Immature natural killer cell (primary cell): ENCODE data around the gene ACTL6B. TPM values are rescaled to one million over a fixed set of nuclear protein-coding genes. Genes with fewer than 3 reads are reported as not detected.

Experiments used
- DNase-seq, 3 donors: peaks; one replicate each; pipeline ENCODE4 v3.0.0; 2022; ENCODE audit warnings: mixed read lengths in 1 of 3
- H3K27ac Mint-ChIP-seq, 6 donors: one replicate each; pipeline ENCODE4 v1.8.0; 2020; ENCODE audit warnings: mixed read lengths in 6 of 6, mild to moderate bottlenecking in 5 of 6, inconsistent platforms in 4 of 6, moderate library complexity in 3 of 6
- H3K27me3 Mint-ChIP-seq, 3 donors: one replicate each; pipeline ENCODE4 v1.8.0; 2020 to 2021; ENCODE audit warnings: low read depth in 3 of 3, mild to moderate bottlenecking in 3 of 3, mixed read lengths in 3 of 3, moderate library complexity in 3 of 3, inconsistent platforms in 1 of 3
- H3K36me3 Mint-ChIP-seq, 3 donors: one replicate each; pipeline ENCODE4 v1.8.0; 2020; ENCODE audit warnings: mixed read lengths in 3 of 3, inconsistent platforms in 2 of 3, mild to moderate bottlenecking in 2 of 3
- H3K4me1 Mint-ChIP-seq, 2 donors: one replicate each; pipeline ENCODE4 v1.8.0; 2020; ENCODE audit warnings: inconsistent platforms in 2 of 2, mild to moderate bottlenecking in 2 of 2, mixed read lengths in 2 of 2, moderate library complexity in 1 of 2
- H3K4me3 Mint-ChIP-seq, 5 donors: one replicate each; pipeline ENCODE4 v1.8.0; 2020; ENCODE audit warnings: mild to moderate bottlenecking in 5 of 5, mixed read lengths in 5 of 5, inconsistent platforms in 3 of 5, moderate library complexity in 3 of 5
- H3K9me3 Mint-ChIP-seq, 6 donors: one replicate each; pipeline ENCODE4 v1.8.0; 2020; ENCODE audit warnings: mild to moderate bottlenecking in 6 of 6, mixed read lengths in 6 of 6, inconsistent platforms in 4 of 6, moderate library complexity in 3 of 6
- polyA plus RNA-seq, 3 donors: library from polyadenylated mRNA; unstranded; fragments of 300-500 nt; fragmentation: Illumina TruSeq; gene quantifications; one replicate each; pipeline ENCODE4 v1.2.3, GENCODE V29; 2021

ACTL6B gene
- polyA plus RNA-seq, 3 donors from 2014 or later = not detected

GRCh38 chr7:100641860-100642533, 14.3 kb downstream of the ACTL6B start:
- no peak overlapping the region for H3K4me3 Mint-ChIP-seq

GRCh38 chr7:100641463-100641859, 14.8 kb downstream of the ACTL6B start, which contains the start of gene TFR2:
TSS of gene TFR2 (minus strand) at chr7:100641552. CDS start at chr7:100641509, 43 bp downstream.
- no peak for DNase-seq
- Mint-ChIP-seq H3K36me3 (no peaks in the 10 kb centered on the region), H3K27ac (no peak within 1 kb of the TSS), H3K4me1 (no peaks in the 10 kb centered on the region), H3K9me3 (no peaks in the 10 kb centered on the region), H3K27me3 (peaks cover 0 to 5% (median 0%) of the 10 kb centered on the region in 3 donors), H3K4me3 (no peak within 1 kb of the TSS)

More at GRCh38 chr7:100641860-100642533, 14.3 kb downstream of the ACTL6B start:
- H3K27ac Mint-ChIP-seq = no peak overlapping the region
- no peaks in the 10 kb centered on the region for H3K36me3 Mint-ChIP-seq
- peaks cover 0 to 5% (median 0%) of the 10 kb centered on the region in 3 donors for H3K27me3 Mint-ChIP-seq
- no peaks in the 10 kb centered on the region for H3K4me1 Mint-ChIP-seq
- no peak for DNase-seq
- H3K9me3 Mint-ChIP-seq = no peaks in the 10 kb centered on the region

- Mint-ChIP-seq H3K4me1 (no peaks in the 10 kb centered on the region), H3K9me3 (no peaks in the 10 kb centered on the region)
These were observed 15.5 kb downstream of the ACTL6B start for GRCh38 chr7:100640517-100641440.

GRCh38 chr7:100639995-100640516, 16.2 kb downstream of the ACTL6B start:
- H3K36me3 Mint-ChIP-seq = no peaks in the 10 kb centered on the region

More at GRCh38 chr7:100640517-100641440, 15.5 kb downstream of the ACTL6B start:
- Mint-ChIP-seq H3K27me3 (peaks cover 0 to 4% (median 0%) of the 10 kb centered on the region in 3 donors), H3K4me3 (no peak overlapping the region), H3K27ac (no peak overlapping the region), H3K36me3 (no peaks in the 10 kb centered on the region)
- DNase-seq = no peak

GRCh38 chr7:100632951-100633717, 23.1 kb downstream of the ACTL6B start:
- H3K9me3 Mint-ChIP-seq = no peaks in the 10 kb centered on the region
- peaks cover 2 to 11% (median 7%) of the 10 kb centered on the region in 3 donors for H3K27me3 Mint-ChIP-seq
- peak overlapping the region in 5 of 6 donors; percentile 71 to 88 (median 85) for H3K27ac Mint-ChIP-seq

More at GRCh38 chr7:100639995-100640516, 16.2 kb downstream of the ACTL6B start:
- DNase-seq = no peak
- H3K27ac Mint-ChIP-seq = no peak overlapping the region
- H3K4me3 Mint-ChIP-seq = no peak overlapping the region
- no peaks in the 10 kb centered on the region for H3K9me3 Mint-ChIP-seq
- no peaks in the 10 kb centered on the region for H3K4me1 Mint-ChIP-seq
- peaks cover 0 to 2% (median 0%) of the 10 kb centered on the region in 3 donors for H3K27me3 Mint-ChIP-seq

GRCh38 chr7:100630066-100630465, 26.2 kb downstream of the ACTL6B start:
- Mint-ChIP-seq H3K4me1 (peaks cover 23 to 29% of the 10 kb centered on the region in 2 donors), H3K27ac (peak overlapping the region in 5 of 6 donors; percentile 8 to 70 (median 60)), H3K9me3 (no peaks in the 10 kb centered on the region), H3K36me3 (no peaks in the 10 kb centered on the region), H3K4me3 (peak overlapping the region in 1 of 5 donors; percentile 33), H3K27me3 (peaks cover 2 to 12% (median 7%) of the 10 kb centered on the region in 3 donors)
- DNase-seq = no peak

More at GRCh38 chr7:100632951-100633717, 23.1 kb downstream of the ACTL6B start:
- Mint-ChIP-seq H3K4me1 (peaks cover 11 to 15% of the 10 kb centered on the region in 2 donors), H3K4me3 (peak overlapping the region; percentile 76 to 88 (median 86)), H3K36me3 (no peaks in the 10 kb centered on the region)
- peak; percentile 43 to 63 (median 56) for DNase-seq

- DNase-seq = no peak
- Mint-ChIP-seq H3K4me1 (peaks cover 22 to 26% of the 10 kb centered on the region in 2 donors), H3K27ac (peak overlapping the region in 4 of 6 donors; percentile 32 to 82 (median 66)), H3K4me3 (no peak overlapping the region), H3K27me3 (peaks cover 2 to 8% (median 7%) of the 10 kb centered on the region in 3 donors), H3K9me3 (no peaks in the 10 kb centered on the region), H3K36me3 (no peaks in the 10 kb centered on the region)
These were observed 27.0 kb downstream of the ACTL6B start for GRCh38 chr7:100629117-100629716.

- peaks cover 0 to 3% (median 0%) of the 10 kb centered on the region in 3 donors for H3K36me3 Mint-ChIP-seq
- H3K27ac Mint-ChIP-seq = peak overlapping the region in 5 of 6 donors; percentile 17 to 66 (median 40)
- no peak for DNase-seq
- H3K9me3 Mint-ChIP-seq = no peaks in the 10 kb centered on the region
- H3K27me3 Mint-ChIP-seq = peaks cover 0 to 5% (median 1%) of the 10 kb centered on the region in 3 donors
- H3K4me1 Mint-ChIP-seq = peaks cover 16 to 17% of the 10 kb centered on the region in 2 donors
- H3K4me3 Mint-ChIP-seq = peak overlapping the region in 2 of 5 donors; percentile 18 to 54
These were observed 29.1 kb downstream of the ACTL6B start for GRCh38 chr7:100627238-100627549.

GRCh38 chr7:100626530-100627237, 29.6 kb downstream of the ACTL6B start:
- peak; percentile 76 to 84 (median 83) for DNase-seq
- Mint-ChIP-seq H3K27ac (peak overlapping the region; percentile 55 to 87 (median 72)), H3K4me1 (peaks cover 16% of the 10 kb centered on the region in 2 donors), H3K36me3 (peaks cover 0 to 5% (median 2%) of the 10 kb centered on the region in 3 donors), H3K4me3 (peak overlapping the region; percentile 55 to 86 (median 74)), H3K27me3 (peaks cover 0 to 7% (median 0%) of the 10 kb centered on the region in 3 donors), H3K9me3 (no peaks in the 10 kb centered on the region)

- Mint-ChIP-seq H3K9me3 (no peaks in the 10 kb centered on the region), H3K27me3 (peaks cover 0 to 7% (median 0%) of the 10 kb centered on the region in 3 donors), H3K4me1 (peaks cover 16% of the 10 kb centered on the region in 2 donors), H3K4me3 (peak overlapping the region; percentile 55 to 86 (median 74)), H3K36me3 (peaks cover 0 to 8% (median 3%) of the 10 kb centered on the region in 3 donors), H3K27ac (peak overlapping the region in 5 of 6 donors; percentile 11 to 78 (median 61))
- no peak for DNase-seq
These were observed 30.2 kb downstream of the ACTL6B start for GRCh38 chr7:100626055-100626454.

GRCh38 chr7:100623951-100624824, 32.1 kb downstream of the ACTL6B start:
- H3K4me1 Mint-ChIP-seq = peaks cover 12 to 16% of the 10 kb centered on the region in 2 donors
- H3K9me3 Mint-ChIP-seq = no peaks in the 10 kb centered on the region
- peak overlapping the region in 1 of 6 donors; percentile 59 for H3K27ac Mint-ChIP-seq
- H3K36me3 Mint-ChIP-seq = peaks cover 3 to 8% (median 4%) of the 10 kb centered on the region in 3 donors
- H3K27me3 Mint-ChIP-seq = peaks cover 0 to 10% (median 0%) of the 10 kb centered on the region in 3 donors
- H3K4me3 Mint-ChIP-seq = peak overlapping the region in 1 of 5 donors; percentile 0
- no peak for DNase-seq
